CD14-positive monocyte (primary cell): ENCODE data around the gene ELAC1. TPM values are rescaled to one million over a fixed set of nuclear protein-coding genes. Genes with fewer than 3 reads are reported as not detected.

Experiments used
- DNase-seq, 3 donors: peaks; one replicate each; pipeline ENCODE4 v3.0.0-alpha.2; 2011 to 2022
- H2AFZ ChIP-seq: 2 replicates; pipeline ENCODE4 v1.6.0; 2012; ENCODE audit warnings: mild to moderate bottlenecking, low read depth, low read length, inconsistent platforms; ENCODE audit not compliant: insufficient read depth, poor library complexity, severe bottlenecking
- H3K27ac ChIP-seq, 2 donors: 1 replicate in 1 of 2; 2 replicates in 1 of 2; pipeline ENCODE4 v1.5.1; 2012 to 2013; ENCODE audit warnings: low read length in 2 of 2, control low read depth in 1 of 2, inconsistent platforms in 1 of 2, low read depth in 1 of 2, mild to moderate bottlenecking in 1 of 2
- H3K27me3 ChIP-seq, 2 donors: one replicate each; pipeline versions ENCODE4 v1.6.0 to v1.6.1; 2011 to 2013; ENCODE audit warnings: low read length in 2 of 2; ENCODE audit not compliant: control insufficient read depth in 2 of 2, insufficient read depth in 2 of 2
- H3K36me3 ChIP-seq, 2 donors: replicated peaks in 1 of 2; 1 replicate in 1 of 2; 2 replicates in 1 of 2; pipeline versions ENCODE4 v1.5.1 to v1.6.1; 2012 to 2013; ENCODE audit warnings: low read length in 2 of 2, control low read depth in 1 of 2, inconsistent platforms in 1 of 2, mild to moderate bottlenecking in 1 of 2; ENCODE audit not compliant: insufficient read depth in 2 of 2, control insufficient read depth in 1 of 2
- H3K4me1 ChIP-seq, 2 donors: 1 replicate in 1 of 2; 2 replicates in 1 of 2; pipeline versions ENCODE4 v1.5.1 to v1.6.1; 2012 to 2013; ENCODE audit warnings: low read length in 2 of 2, control low read depth in 1 of 2, inconsistent platforms in 1 of 2, mild to moderate bottlenecking in 1 of 2, moderate library complexity in 1 of 2; ENCODE audit not compliant: insufficient read depth in 2 of 2, control insufficient read depth in 1 of 2
- H3K4me2 ChIP-seq: replicated peaks from 2 replicates; pipeline ENCODE3; 2012; ENCODE audit warnings: low read length, moderate library complexity, mild to moderate bottlenecking; ENCODE audit not compliant: poor library complexity, severe bottlenecking; ENCODE audit errors: extremely low read depth
- H3K4me3 ChIP-seq, 3 experiments: fragments of 200-600 bp in 1 of 3; sonication (generic) in 1 of 3; replicated peaks in 1 of 3; 1 replicate in 2 of 3; 2 replicates in 1 of 3; pipeline ENCODE4 v1.5.1; 2011 to 2013; ENCODE audit warnings: low read length in 3 of 3, mild to moderate bottlenecking in 3 of 3, control low read depth in 2 of 3, low read depth in 2 of 3, inconsistent platforms in 1 of 3, moderate library complexity in 1 of 3
- H3K79me2 ChIP-seq: 2 replicates; pipeline ENCODE4 v1.6.0; 2012; ENCODE audit warnings: mild to moderate bottlenecking, control low read depth, inconsistent platforms, low read length, moderate library complexity; ENCODE audit not compliant: insufficient read depth
- H3K9ac ChIP-seq: 2 replicates; pipeline ENCODE4 v1.6.0; 2017; ENCODE audit warnings: low read length, mild to moderate bottlenecking; ENCODE audit not compliant: insufficient read depth, poor library complexity, severe bottlenecking
- H3K9me3 ChIP-seq, 2 donors: replicated peaks in 1 of 2; 1 replicate in 1 of 2; 2 replicates in 1 of 2; pipeline versions ENCODE4 v1.5.1 to v1.6.1; 2012 to 2013; ENCODE audit warnings: low read length in 2 of 2, control low read depth in 1 of 2; ENCODE audit not compliant: control insufficient read depth in 1 of 2, insufficient read depth in 1 of 2
- H4K20me1 ChIP-seq: 2 replicates; pipeline ENCODE4 v1.6.0; 2012; ENCODE audit warnings: mild to moderate bottlenecking, low read length, control low read depth, moderate library complexity; ENCODE audit not compliant: insufficient read depth
- H3K27ac Mint-ChIP-seq, 7 donors: one replicate each; pipeline ENCODE4 v1.8.0; 2020; ENCODE audit warnings: mild to moderate bottlenecking in 7 of 7, mixed read lengths in 7 of 7, moderate library complexity in 6 of 7, inconsistent platforms in 2 of 7
- H3K27me3 Mint-ChIP-seq, 3 donors: one replicate each; pipeline ENCODE4 v1.8.0; 2021 to 2022; ENCODE audit warnings: low read depth in 3 of 3, mild to moderate bottlenecking in 3 of 3, mixed read lengths in 3 of 3, moderate library complexity in 3 of 3, inconsistent platforms in 1 of 3
- H3K36me3 Mint-ChIP-seq, 2 donors: one replicate each; pipeline ENCODE4 v1.8.0; 2020; ENCODE audit warnings: mixed read lengths in 2 of 2, inconsistent platforms in 1 of 2, mild to moderate bottlenecking in 1 of 2
- H3K4me1 Mint-ChIP-seq: one replicate; pipeline ENCODE4 v1.8.0; 2020; ENCODE audit warnings: mild to moderate bottlenecking, mixed read lengths
- H3K4me3 Mint-ChIP-seq, 2 donors: one replicate each; pipeline ENCODE4 v1.8.0; 2020; ENCODE audit warnings: mild to moderate bottlenecking in 2 of 2, mixed read lengths in 2 of 2, moderate library complexity in 1 of 2
- H3K9me3 Mint-ChIP-seq, 7 donors: one replicate each; pipeline ENCODE4 v1.8.0; 2020 to 2022; ENCODE audit warnings: mixed read lengths in 7 of 7, mild to moderate bottlenecking in 6 of 7, moderate library complexity in 6 of 7, inconsistent platforms in 2 of 7
- CTCF ChIP-seq: fragments of 200-600 bp; IDR thresholded peaks from one replicate; pipeline ENCODE4 v1.8.0; 2022; ENCODE audit warnings: antibody characterized with exemption, mild to moderate bottlenecking
- WGBS: methylation state at CpG from one replicate; pipeline ENCODE4 v1.1.5; 2013; ENCODE audit warnings: missing lambda C conversion rate; ENCODE audit not compliant: insufficient coverage; 5-methylcytosine and 5-hydroxymethylcytosine counted together
- intact Hi-C, 2 donors: fragments of 100-400 bp; cut with micrococcal nuclease; formaldehyde crosslinking; loops; one replicate each; pipeline versions ENCODE4 v1.15.0 to v1.15.1; 2023
- polyA plus RNA-seq, 3 donors: library from polyadenylated mRNA; depleted of rRNA in 1 of 3; unstranded in 2 of 3; stranded (reverse) in 1 of 3; fragments of 300-500 nt in 2 of 3; fragments of >200 nt in 1 of 3; fragmentation: Illumina TruSeq in 2 of 3; gene quantifications; 1 replicate in 2 of 3; 2 replicates in 1 of 3; pipeline ENCODE4 v1.2.3, GENCODE V29; 2012 to 2021

The ELAC1 gene
- polyA plus RNA-seq, 3 donors, result 2.6 to 11.5 (median 4.5) TPM

- no peak for DNase-seq
- Histone ChIP-seq H2AFZ (no peak overlapping the region), H3K4me1 (peaks cover 4 to 5% of the 10 kb centered on the region in 2 donors), H3K27me3 (no peaks in the 10 kb centered on the region), H3K9ac (no peak overlapping the region), H3K27ac (no peak overlapping the region), H3K4me2 (no peak overlapping the region), H3K4me3 (no peak overlapping the region), H3K79me2 (no peaks in the 10 kb centered on the region), H3K9me3 (no peaks in the 10 kb centered on the region), H3K36me3 (no peaks in the 10 kb centered on the region), H4K20me1 (no peaks in the 10 kb centered on the region)
- intact Hi-C loops, result no loop called here
- TF ChIP-seq CTCF, result no peak
- Mint-ChIP-seq H3K27me3 (no peaks in the 10 kb centered on the region), H3K9me3 (peaks cover 0 to 11% (median 3%) of the 10 kb centered on the region in 7 donors), H3K4me1 (peaks cover 7% of the 10 kb centered on the region), H3K27ac (no peak overlapping the region), H3K4me3 (no peak overlapping the region), H3K36me3 (no peaks in the 10 kb centered on the region)
Observed at GRCh38 chr18:51010218-51010617, 42.4 kb downstream of the ELAC1 start.

- no peaks in the 10 kb centered on the region for H3K36me3 ChIP-seq
- H3K27me3 Mint-ChIP-seq, result no peaks in the 10 kb centered on the region
- WGBS, result no CpG with 5 or more reads among the region's 3 CpGs
- H3K9me3 Mint-ChIP-seq, result peaks cover 0 to 11% (median 3%) of the 10 kb centered on the region in 7 donors
- intact Hi-C loops, result no loop called here
- H3K27ac ChIP-seq, result no peak overlapping the region
- DNase-seq, result no peak
- H4K20me1 ChIP-seq, result no peaks in the 10 kb centered on the region
- H2AFZ ChIP-seq, result no peak overlapping the region
- no peaks in the 10 kb centered on the region for H3K79me2 ChIP-seq
- no peaks in the 10 kb centered on the region for H3K27me3 ChIP-seq
- H3K9me3 ChIP-seq, result no peaks in the 10 kb centered on the region
- H3K36me3 Mint-ChIP-seq, result peaks cover under 1 to 1% of the 10 kb centered on the region in 2 donors
- peaks cover 7% of the 10 kb centered on the region for H3K4me1 Mint-ChIP-seq
- peaks cover 4 to 5% of the 10 kb centered on the region in 2 donors for H3K4me1 ChIP-seq
- H3K4me3 ChIP-seq, result no peak overlapping the region
- no peak for TF ChIP-seq CTCF
- no peak overlapping the region for H3K4me2 ChIP-seq
- H3K9ac ChIP-seq, result no peak overlapping the region
- no peak overlapping the region for H3K4me3 Mint-ChIP-seq
- H3K27ac Mint-ChIP-seq, result no peak overlapping the region
Observed at GRCh38 chr18:51011709-51012108, 43.9 kb downstream of the ELAC1 start.
